H4 (cell line): ENCODE measurements around the gene SRSF9. TPM values are rescaled to one million over a fixed set of nuclear protein-coding genes. Genes with fewer than 3 reads are reported as not detected.
"Not testable (repeated sequence)": the region's sequence is repeated elsewhere in the genome, so short reads cannot be mapped to it uniquely, and the experiment has no call there.

Source experiments
- DNase-seq: peaks from one replicate; pipeline ENCODE4 v3.0.0-alpha.2; 2015; ENCODE audit warnings: low spot score
- total RNA-seq: library from RNA; depleted of rRNA; stranded (reverse); fragments of >200 nt; shearing (Covaris generic); gene quantifications from 2 replicates; pipeline ENCODE4 v1.2.3, GENCODE V29; 2014

The SRSF9 gene
- total RNA-seq, 1 experiment from 2014 or later = 221 TPM

GRCh38 chr12:120452524-120452923 lies 17.0 kb downstream of the SRSF9 start:
- not testable (repeated sequence) for DNase-seq

- no peak for DNase-seq
Measured at GRCh38 chr12:120447992-120448391, 21.6 kb downstream of the SRSF9 start.

DNA sequence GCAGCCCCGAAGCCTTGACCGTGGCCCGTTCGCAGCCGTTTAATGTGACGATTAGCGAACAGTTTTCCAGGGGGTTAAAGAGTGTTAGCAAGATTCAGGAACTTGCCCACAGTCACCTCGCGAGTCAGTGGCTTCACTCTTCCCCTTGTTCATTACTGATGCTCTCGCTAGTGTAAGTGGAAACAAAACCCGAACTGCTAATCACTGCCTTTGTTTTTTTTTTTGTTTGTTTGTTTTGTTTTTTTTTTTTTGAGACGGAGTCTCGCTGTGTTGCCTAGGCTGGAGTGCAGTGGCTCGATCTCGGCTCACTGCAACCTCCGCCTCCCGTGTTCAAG lies 22.7 kb downstream of the SRSF9 start:
- DNase-seq = not testable (repeated sequence)

DNA sequence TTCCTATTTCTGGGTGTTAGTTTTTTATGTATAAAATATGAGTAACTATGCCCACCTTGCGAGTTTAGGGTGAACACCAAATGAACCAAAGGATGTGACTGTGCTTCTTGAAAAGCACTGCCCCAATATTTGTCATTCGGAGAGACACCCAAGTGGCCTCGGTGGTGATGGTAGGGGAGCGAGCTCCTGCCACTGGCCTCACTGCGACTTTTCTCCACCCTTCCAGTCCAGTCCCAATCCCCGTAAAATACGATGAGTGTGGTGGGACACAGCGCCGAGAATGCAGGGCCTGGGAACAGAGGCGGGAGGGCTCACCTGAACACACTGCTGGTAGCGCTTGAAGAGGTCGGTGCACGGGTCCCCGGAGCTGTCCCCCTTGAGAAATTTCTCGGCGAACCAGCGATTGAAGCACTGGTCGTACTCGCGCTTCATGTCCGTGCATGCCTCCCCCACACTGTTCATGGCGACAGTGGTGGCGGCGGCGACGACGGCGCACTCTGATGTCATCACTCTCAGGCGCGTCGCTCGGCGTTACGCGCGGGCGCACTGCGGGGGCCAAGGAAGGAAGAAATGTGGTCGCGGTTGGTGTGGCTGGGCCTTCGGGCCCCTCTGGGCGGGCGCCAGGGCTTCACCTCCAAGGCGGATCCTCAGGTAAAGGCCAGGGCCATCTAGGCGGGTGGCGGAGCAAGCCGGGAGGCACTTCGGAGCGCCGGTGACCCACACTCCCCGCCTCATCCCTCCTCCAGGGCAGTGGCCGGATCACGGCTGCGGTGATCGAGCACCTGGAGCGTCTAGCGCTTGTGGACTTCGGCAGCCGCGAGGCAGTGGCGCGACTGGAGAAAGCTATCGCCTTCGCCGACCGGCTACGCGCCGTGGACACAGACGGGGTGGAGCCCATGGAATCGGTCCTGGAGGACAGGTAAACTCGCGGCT lies 23.4 kb downstream of the SRSF9 start, which contains the start of the genes GATC and TRIAP1:
GATC (plus strand) TSS at position 534 of the 933 bp plus-strand sequence; CDS start at position 571, 37 bp downstream.
TRIAP1 (minus strand) TSS at position 474 of the 933 bp plus-strand sequence; CDS start at position 462, 12 bp downstream.
- DNase-seq = peak; percentile 78

GRCh38 chr12:120444676-120445075 lies 24.9 kb downstream of the SRSF9 start:
- DNase-seq = no peak

DNA sequence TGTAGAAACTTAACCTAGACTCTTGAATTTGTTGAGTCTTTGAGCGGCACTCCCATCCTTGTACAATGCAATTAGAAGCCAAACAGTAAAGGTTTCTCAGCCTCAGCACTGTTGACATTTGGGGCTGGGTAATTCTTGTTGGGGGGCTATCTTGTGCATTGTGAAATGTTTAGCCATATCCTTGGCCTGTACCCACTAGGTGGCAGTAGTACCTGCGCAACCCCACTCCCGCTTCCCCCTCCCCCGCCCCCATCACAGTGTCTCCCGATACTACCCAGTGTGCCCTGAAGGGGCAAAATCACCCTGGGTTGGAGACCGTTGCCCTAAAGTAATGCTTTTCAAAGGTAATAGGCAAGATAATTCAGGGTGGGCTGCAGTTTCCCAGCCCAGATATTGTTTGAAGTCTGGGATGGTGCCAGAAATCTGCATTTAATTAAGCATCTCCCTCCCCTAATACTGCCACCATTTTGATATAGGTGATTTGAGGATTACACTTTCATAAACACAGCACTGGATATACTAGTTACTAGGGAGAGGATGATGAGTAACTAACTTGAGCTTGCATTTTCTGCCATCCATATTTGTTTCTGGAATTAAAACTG lies 29.8 kb downstream of the SRSF9 start:
- peak; percentile 57 for DNase-seq

DNA sequence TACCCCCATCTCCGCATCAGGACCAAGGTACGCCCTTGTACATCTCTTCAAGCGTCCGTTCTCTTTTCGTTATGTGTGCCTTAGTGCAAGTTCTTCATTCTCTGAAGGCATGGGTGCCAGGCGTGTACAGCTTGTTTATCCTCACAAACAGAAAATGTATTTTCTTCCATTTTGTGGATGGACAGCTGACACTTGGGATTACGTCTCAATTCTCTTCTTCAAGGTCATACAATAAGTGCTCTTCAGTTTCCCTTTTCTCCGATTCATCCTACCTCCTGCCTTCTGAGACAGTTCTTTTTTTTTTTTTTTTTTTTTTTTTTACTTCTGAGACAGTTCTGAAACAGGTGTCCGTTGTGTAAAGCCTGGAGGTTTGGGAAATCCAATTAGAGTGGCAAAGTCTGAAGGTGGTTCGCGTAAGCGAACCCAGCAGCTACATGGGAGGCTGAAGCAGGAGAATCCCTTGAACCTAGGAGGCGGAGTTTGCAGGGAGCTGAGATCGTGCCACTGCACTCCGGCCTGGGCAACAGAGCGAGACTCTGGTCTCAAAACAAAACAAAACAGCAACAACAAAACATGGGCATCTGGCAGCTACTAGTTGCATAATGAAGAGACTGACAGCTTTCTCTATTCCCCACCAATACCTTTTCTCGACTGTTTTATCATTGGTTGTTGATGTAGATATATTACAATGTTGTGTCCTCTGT lies 30.9 kb downstream of the SRSF9 start:
- DNase-seq = no peak

DNA sequence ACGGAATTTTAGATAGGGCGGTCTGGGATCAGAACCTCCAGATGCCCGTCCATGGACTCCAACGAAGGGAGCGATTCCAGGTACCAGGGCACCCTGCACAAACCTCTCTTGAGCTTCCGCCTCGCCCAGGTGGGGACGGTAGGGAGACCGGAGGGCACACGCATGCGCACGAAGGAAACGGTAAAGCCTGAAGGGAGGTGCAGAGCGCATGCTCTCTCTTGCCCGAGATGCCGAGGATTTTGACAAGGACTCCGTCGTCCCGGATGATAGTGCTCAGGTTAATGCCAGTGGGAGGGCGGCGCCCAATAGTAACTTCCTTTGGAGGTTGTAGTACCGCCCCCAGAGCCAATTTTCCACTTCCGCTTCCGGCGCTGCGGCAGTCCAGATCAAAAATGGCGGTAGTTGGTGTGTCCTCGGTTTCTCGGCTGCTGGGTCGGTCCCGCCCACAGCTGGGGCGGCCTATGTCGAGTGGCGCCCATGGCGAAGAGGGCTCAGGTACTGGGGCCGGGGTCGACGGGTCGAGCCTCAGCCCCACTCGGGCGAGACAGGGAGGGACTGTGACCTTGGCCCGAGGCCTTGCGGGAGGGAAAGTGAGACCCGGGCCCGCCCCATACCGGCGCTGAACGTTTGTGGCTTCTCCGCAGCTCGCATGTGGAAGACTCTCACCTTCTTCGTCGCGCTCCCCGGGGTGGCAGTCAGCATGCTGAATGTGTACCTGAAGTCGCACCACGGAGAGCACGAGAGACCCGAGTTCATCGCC lies 31.6 kb downstream of the SRSF9 start, which contains the start of gene COX6A1:
COX6A1 (plus strand) TSS at position 379 of the 760 bp plus-strand sequence; CDS start at position 393, 14 bp downstream.
- DNase-seq = peak; percentile 98

- DNase-seq = no peak
Measured at GRCh38 chr12:120432772-120433525, 36.6 kb downstream of the SRSF9 start.

DNA sequence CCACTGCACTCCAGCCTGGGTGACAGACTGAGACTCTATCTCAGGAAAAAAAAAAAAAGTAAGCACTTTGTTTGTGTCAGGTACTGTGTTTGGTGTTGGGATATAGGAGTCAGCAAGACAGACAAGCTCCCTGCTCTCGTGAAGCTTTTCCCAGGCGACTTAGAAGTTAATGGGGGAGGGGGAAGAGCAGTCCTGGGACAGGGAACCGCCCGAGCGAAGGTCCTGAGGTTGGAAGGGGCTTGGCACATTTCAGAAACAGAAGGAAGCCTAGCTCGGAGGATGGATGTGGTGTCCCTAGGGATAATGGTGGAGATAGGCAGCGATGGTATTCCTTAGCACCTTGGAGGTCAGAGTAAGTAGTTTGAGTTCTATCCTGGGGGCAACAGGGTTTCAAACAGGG lies 40.2 kb downstream of the SRSF9 start:
- no peak for DNase-seq

GRCh38 chr12:120428597-120429229 lies 40.8 kb downstream of the SRSF9 start:
- no peak for DNase-seq

GRCh38 chr12:120425797-120426196 lies 43.8 kb downstream of the SRSF9 start:
- DNase-seq = no peak

GRCh38 chr12:120422892-120423456 lies 46.6 kb downstream of the SRSF9 start:
- DNase-seq = no peak

DNA sequence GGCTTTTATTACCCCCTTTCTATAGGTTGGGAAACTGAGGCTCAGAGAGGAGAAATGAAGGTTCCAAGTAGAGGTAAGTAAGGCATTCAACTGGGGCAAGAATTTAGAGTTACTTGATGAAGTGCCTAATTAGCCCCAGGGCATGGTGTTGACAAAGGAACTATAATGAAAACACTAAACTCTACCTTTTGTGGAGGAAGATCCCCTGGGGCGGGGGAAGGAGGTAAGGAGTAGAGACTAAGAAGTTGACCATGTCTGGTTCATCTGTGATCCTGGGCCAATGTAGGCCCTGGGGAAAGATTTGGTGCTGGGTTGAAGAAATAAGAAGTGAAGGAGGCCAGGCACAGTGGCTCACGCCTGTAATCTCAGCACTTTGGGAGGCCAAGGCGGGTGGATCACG lies 47.8 kb downstream of the SRSF9 start:
- no peak for DNase-seq

DNA sequence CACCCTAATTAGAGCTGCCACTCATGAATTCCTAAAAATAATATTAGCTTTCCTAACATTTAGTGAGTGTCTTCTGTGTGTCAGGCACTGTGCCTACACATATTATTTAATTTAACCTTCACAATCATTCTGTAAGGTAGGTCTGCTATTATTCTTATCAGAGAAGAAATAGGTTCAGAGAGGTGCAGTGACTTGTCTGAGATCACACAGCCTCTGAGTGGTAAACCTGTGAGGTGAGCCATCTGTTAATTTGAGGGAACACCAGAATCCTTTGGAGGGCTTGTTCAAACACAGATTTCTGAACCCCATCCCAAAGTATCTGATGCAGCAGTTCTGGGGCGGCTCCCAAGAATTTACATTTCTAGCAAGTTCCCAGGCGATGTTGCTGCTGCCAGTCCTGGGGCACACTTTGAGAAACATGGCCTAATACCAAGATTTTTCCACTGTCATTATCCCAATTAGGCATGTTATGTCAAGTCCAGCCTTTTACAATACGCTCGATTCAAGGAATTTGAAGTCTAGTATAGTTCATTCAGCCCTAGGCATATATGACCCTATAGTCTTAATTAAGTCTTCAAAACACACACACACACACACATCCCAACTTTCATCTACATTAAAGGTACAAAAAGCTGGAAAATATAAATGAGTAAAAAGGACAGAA lies 51.5 kb downstream of the SRSF9 start:
- no peak for DNase-seq

DNA sequence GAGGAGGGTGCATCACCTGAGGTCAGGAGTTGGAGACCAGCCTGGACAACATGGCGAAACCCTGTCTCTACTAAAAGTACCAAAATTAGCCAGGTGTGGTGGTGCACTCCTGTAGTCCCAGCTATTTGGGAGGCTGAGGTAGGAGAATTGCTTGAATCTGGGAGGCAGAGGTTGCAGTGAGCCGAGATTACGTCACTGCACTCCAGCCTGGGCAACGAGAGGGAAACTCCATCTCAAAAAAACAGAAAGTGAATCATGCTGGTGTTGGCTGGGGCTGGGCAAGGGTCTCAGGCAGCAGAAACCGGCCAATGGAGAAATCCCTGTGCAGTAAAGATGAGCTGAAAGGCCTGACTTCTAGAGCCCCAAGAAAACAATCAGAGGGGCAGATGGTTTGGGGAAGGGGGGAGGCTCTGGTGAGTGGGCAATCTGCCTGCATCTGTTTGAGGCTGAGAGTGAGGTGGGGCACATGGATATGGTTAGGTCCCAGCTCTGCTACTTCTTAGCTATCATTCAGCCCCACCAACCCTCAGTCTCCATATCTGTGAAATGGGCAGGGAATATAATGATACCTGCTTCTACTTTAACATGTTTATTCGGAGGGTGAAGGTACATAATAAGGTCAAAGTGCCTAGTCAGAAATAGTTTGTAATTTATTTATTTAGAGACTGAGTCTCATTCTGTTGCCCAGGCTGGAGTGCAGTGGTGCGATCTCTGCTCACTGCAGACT lies 52.9 kb downstream of the SRSF9 start:
- no peak for DNase-seq

DNA sequence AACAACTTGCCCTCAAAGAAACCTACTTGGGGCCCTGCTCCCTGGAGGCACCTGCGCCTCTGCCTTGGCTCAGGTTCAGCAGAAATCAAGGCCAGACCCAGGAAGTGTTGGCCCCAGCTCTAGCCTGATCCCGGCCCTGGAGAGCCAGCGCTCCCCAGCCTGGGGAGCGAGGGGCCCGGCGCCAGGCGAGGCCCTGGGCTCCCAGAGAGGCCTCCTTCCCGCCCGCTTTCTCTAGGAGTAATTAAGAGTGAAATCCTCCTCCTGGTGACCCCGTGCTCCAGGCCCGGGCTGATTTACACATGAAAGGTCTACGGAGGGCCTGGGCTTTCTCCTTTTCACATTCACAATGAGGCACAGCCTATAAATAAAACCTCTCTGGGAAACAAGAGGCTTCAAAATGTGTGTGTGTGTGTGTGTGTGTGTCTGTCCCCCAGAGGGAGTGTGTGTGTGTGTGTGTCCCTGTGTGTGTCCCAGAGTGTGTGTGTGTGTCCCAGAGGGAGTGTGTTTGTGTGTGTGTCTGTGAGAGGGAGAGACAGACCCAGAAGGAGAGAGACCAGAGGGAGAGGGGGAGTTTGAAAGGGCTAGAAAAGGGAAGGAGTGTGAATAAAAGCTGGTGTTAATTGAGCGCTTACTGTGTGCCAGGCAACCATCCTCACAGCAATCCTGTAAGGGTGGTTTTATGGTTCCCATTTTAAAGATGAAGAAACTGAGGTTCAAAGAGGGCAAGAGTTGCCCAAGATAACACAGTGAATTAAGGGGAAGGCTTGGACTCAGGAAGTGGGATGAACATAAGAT lies 55.5 kb downstream of the SRSF9 start:
- DNase-seq = no peak

- DNase-seq = no peak
Measured at GRCh38 chr12:120412421-120412820, 57.1 kb downstream of the SRSF9 start.
